A673 (cell line): ENCODE measurements around the gene ARHGEF6. TPM values are rescaled to one million over a fixed set of nuclear protein-coding genes. Genes with fewer than 3 reads are reported as not detected.

Source experiments
- BruUV-seq: library from RNA; stranded (reverse); fragments of 400-500 nt; replicated peaks from 2 replicates; lab custom pipeline; 2021; lab: Mats Ljungman, UMichigan
- CTCF ChIA-PET: fragments of 300-600 bp; sonication (Branson Sonifier 250); formaldehyde crosslinking; loops from one replicate; lab custom pipeline; 2022; ENCODE audit warnings: antibody characterized with exemption; lab: Charles Lee
- POLR2A ChIA-PET: fragments of 300-600 bp; sonication (Branson Sonifier 250); formaldehyde crosslinking; loops from one replicate; lab custom pipeline; 2022; ENCODE audit warnings: antibody characterized with exemption; ENCODE audit not compliant: low non-redundant PET; lab: Charles Lee
- DNase-seq: peaks from one replicate; pipeline ENCODE4 v3.0.0-alpha.2; 2015; ENCODE audit warnings: low spot score
- H3K27ac ChIP-seq: fragments of 200-600 bp; sonication (generic); 2 replicates; pipeline ENCODE4 v1.5.1; 2016; ENCODE audit warnings: mixed run types, low read depth, mild to moderate bottlenecking, mixed read lengths, antibody characterized with exemption, low read length; ENCODE audit not compliant: poor library complexity, severe bottlenecking
- H3K27me3 ChIP-seq: fragments of 200-600 bp; sonication (generic); replicated peaks from 2 replicates; pipeline ENCODE4 v1.6.1; 2017; ENCODE audit warnings: mixed run types, low read depth, mild to moderate bottlenecking, mixed read lengths, antibody characterized with exemption, low read length; ENCODE audit not compliant: insufficient read depth, poor library complexity
- H3K36me3 ChIP-seq: fragments of 200-600 bp; sonication (generic); 2 replicates; pipeline ENCODE4 v1.6.1; 2016; ENCODE audit warnings: mixed run types, mild to moderate bottlenecking, mixed read lengths, antibody characterized with exemption, low read length; ENCODE audit not compliant: insufficient read depth, poor library complexity, severe bottlenecking
- H3K4me1 ChIP-seq: fragments of 200-600 bp; sonication (generic); 2 replicates; pipeline ENCODE4 v1.6.1; 2017; ENCODE audit warnings: mixed run types, mild to moderate bottlenecking, mixed read lengths, antibody characterized with exemption, low read length; ENCODE audit not compliant: insufficient read depth, poor library complexity, severe bottlenecking
- H3K4me3 ChIP-seq: fragments of 200-600 bp; sonication (generic); 2 replicates; pipeline ENCODE4 v1.5.1; 2016; ENCODE audit warnings: low read depth, mixed run types, mild to moderate bottlenecking, mixed read lengths, low read length; ENCODE audit not compliant: poor library complexity, severe bottlenecking
- H3K9me3 ChIP-seq: fragments of 200-600 bp; sonication (generic); 2 replicates; pipeline ENCODE4 v1.6.1; 2016; ENCODE audit warnings: mixed run types, low read depth, mild to moderate bottlenecking, mixed read lengths, antibody characterized with exemption, low read length; ENCODE audit not compliant: poor library complexity, severe bottlenecking
- EZH2 ChIP-seq: fragments of 200-600 bp; sonication (generic); IDR thresholded peaks from 2 replicates; pipeline ENCODE4 v1.6.1; 2017; ENCODE audit warnings: borderline replicate concordance, low read depth, mild to moderate bottlenecking, mixed read lengths, antibody characterized with exemption, low read length; ENCODE audit not compliant: poor library complexity, severe bottlenecking
- intact Hi-C: fragments of 100-400 bp; cut with micrococcal nuclease; formaldehyde crosslinking; loops from one replicate; pipeline ENCODE4 v1.10.0; 2022; ENCODE audit not compliant: unreplicated experiment
- total RNA-seq: library from RNA; stranded (reverse); gene quantifications from 2 replicates; pipeline ENCODE4 v1.2.3, GENCODE V29; 2021
- TF ChIP-seq, protein P1 (sequence below): fragments of 300-800, 200-600 bp; sonication (generic); conservative IDR thresholded peaks from 2 replicates; pipeline ENCODE4 v1.5.1; 2017; ENCODE audit warnings: low read depth, mild to moderate bottlenecking, antibody characterized with exemption, low read length, moderate library complexity, mixed read lengths

The ARHGEF6 gene
- total RNA-seq, 1 experiment from 2014 or later = 11.4 TPM

DNA sequence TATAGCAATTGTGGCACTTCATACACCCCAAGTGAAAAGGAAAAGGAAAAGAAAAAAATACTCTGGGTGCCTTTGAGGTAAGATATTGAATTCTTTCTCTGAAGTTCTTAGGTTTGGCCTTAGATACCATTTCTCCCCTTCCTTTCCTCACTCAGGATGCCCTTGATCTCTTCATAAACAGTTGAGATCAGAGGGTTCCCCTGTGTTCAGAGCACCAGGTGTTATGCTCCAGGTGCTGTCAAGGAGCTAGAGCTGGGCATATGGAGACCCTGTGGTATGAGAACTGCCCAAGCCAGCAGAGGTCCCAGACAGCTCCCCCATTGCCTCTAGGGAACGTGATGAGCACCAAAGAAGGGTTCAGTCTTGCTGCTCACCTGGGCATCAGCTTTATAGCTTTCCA is 149.9 kb downstream of the ARHGEF6 start:
- Histone ChIP-seq H3K36me3 (no peaks in the 10 kb centered on the region), H3K27me3 (no peaks in the 10 kb centered on the region), H3K9me3 (no peaks in the 10 kb centered on the region), H3K4me3 (no peak overlapping the region), H3K4me1 (peaks cover 5% of the 10 kb centered on the region), H3K27ac (no peak overlapping the region)
- TF ChIP-seq EZH2 = no peak
- TF ChIP-seq, protein P1, sequence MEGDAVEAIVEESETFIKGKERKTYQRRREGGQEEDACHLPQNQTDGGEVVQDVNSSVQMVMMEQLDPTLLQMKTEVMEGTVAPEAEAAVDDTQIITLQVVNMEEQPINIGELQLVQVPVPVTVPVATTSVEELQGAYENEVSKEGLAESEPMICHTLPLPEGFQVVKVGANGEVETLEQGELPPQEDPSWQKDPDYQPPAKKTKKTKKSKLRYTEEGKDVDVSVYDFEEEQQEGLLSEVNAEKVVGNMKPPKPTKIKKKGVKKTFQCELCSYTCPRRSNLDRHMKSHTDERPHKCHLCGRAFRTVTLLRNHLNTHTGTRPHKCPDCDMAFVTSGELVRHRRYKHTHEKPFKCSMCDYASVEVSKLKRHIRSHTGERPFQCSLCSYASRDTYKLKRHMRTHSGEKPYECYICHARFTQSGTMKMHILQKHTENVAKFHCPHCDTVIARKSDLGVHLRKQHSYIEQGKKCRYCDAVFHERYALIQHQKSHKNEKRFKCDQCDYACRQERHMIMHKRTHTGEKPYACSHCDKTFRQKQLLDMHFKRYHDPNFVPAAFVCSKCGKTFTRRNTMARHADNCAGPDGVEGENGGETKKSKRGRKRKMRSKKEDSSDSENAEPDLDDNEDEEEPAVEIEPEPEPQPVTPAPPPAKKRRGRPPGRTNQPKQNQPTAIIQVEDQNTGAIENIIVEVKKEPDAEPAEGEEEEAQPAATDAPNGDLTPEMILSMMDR = no peak
- DNase-seq = no peak
- BruUV-seq = no TSS peak
- intact Hi-C loops = no loop called here
- ChIA-PET CTCF (no interaction called here), POLR2A (no interaction called here)

DNA sequence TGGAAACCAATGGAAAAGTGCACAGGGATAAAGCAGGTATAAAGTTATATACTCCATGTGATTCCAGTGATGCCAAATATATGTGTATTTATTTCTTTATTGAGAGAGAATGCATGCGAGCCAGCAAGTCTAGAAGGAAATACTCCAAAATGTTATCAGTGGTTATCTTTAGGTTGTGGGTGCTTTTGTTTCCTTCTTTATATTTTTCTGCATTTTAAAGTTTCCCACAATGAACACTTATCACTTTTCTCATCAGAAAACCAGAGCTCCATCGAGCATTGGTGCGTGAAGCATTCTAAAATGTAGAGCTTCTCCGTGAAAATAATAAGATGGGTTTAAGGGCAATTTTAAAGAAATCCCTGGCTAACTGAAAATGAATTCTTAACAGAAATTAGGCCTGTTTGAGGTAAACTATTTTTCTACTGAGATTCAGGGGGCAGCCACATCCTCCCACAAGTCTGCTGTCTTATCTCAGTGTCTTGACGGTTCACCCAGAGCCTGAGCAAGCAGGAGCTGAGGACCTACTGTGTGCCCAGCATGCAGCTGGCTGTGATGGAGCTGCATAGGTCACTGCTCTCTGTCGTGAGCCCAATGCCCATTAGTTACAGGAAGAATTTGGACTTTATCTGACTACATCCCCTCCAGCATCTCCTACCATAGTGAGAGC is 151.5 kb downstream of the ARHGEF6 start:
- Histone ChIP-seq H3K27me3 (no peaks in the 10 kb centered on the region), H3K9me3 (no peaks in the 10 kb centered on the region), H3K27ac (no peak overlapping the region), H3K4me3 (no peak overlapping the region), H3K36me3 (no peaks in the 10 kb centered on the region), H3K4me1 (no peaks in the 10 kb centered on the region)
- ChIA-PET CTCF (no interaction called here), POLR2A (no interaction called here)
- no peak for TF ChIP-seq EZH2
- TF ChIP-seq, protein P1 = no peak
- intact Hi-C loops = no loop called here
- no TSS peak for BruUV-seq
- no peak for DNase-seq

DNA sequence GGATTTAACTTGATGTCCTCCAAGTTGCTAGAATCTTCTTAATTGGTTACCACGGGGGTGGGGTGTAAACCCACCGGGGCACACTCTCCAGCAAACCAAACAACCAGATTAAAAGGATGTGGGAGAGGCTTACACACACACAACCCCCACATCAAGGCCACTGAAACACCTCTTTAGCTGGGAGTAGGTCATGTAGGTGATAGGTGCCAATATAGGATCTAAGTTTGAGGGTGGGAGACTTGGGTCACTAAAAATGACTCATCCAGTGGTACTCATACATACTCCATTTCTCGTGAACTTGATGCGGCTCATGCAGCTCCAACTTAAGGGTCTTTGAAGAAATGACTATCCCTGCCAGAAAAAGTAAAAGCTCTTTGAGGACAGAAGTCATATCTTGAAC is 153.3 kb downstream of the ARHGEF6 start:
- DNase-seq = no peak
- POLR2A ChIA-PET = no interaction called here
- no TSS peak for BruUV-seq

DNA sequence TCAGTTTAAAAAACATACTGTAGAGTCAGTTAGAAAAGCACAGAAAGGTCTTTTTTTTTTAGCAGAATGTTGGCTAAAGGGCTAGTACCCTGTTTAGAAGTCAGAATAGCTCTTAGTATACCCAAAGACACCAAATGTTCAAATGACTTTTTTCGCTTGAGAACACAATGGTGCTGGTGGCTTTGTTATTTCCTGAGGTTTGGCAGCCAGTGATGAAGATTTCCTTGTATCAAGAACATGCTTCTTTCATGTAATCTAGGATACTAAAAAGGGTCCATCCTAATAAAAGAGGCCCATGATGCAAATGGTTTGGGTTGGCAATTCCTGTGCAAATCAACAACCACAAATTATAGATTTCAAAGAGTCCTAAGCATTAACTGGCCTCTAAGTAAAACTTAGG is 153.8 kb downstream of the ARHGEF6 start:
- TF ChIP-seq, protein P1 = no peak
- TF ChIP-seq EZH2 = no peak
- no peaks in the 10 kb centered on the region for H3K4me1 ChIP-seq
- intact Hi-C loops = no loop called here
- no peak overlapping the region for H3K27ac ChIP-seq
- CTCF ChIA-PET = no interaction called here
- no peak overlapping the region for H3K4me3 ChIP-seq
- H3K27me3 ChIP-seq = no peaks in the 10 kb centered on the region
- H3K36me3 ChIP-seq = no peaks in the 10 kb centered on the region
- H3K9me3 ChIP-seq = no peaks in the 10 kb centered on the region
- DNase-seq = no peak
- POLR2A ChIA-PET = no interaction called here
- no TSS peak for BruUV-seq

More for the DNA sequence above, 153.3 kb downstream of the ARHGEF6 start:
- Histone ChIP-seq H3K27me3 (no peaks in the 10 kb centered on the region), H3K4me1 (no peaks in the 10 kb centered on the region), H3K9me3 (no peaks in the 10 kb centered on the region), H3K4me3 (no peak overlapping the region), H3K27ac (no peak overlapping the region), H3K36me3 (no peaks in the 10 kb centered on the region)
- CTCF ChIA-PET = no interaction called here
- intact Hi-C loops = no loop called here
- no peak for TF ChIP-seq EZH2
